ENCODE results near the gene MPRIP.

- no peak for TF ChIP-seq CTCF (CRISPR knock-in tag; IDR thresholded peaks at IDR 0.05)
- no peak for TF ChIP-seq SMARCE1 (IDR thresholded peaks at IDR 0.05; ENCODE audit: borderline replicate concordance)
- TF ChIP-seq RXRA (CRISPR knock-in tag; IDR thresholded peaks at IDR 0.05), result no peak
Observed at GRCh38 chr17:17075125-17075781, 33.0 kb downstream of the MPRIP start.
